Esophagus squamous epithelium (tissue), 5 donors: ENCODE measurements around the gene PTPRD. TPM values are rescaled to one million over a fixed set of nuclear protein-coding genes. Genes with fewer than 3 reads are reported as not detected.

Source experiments
- DNase-seq: peaks from one replicate; lab custom pipeline; 2025; lab: John Stamatoyannopoulos, UW
- H3K27ac ChIP-seq, 4 donors: fragments of 200-600 bp; sonication (generic); one replicate each; pipeline ENCODE4 v1.5.1; 2016 to 2019; ENCODE audit warnings: mild to moderate bottlenecking in 1 of 4
- H3K27me3 ChIP-seq, 4 donors: fragments of 200-600 bp; sonication (generic); 1 replicate in 3 of 4; 2 replicates in 1 of 4; pipeline versions ENCODE4 v1.5.1 to v1.6.0; 2017 to 2021; ENCODE audit warnings: antibody characterized with exemption in 1 of 4
- H3K36me3 ChIP-seq, 3 donors: fragments of 200-600 bp; sonication (generic); one replicate each; pipeline ENCODE4 v1.5.1; 2016 to 2019
- H3K4me1 ChIP-seq, 3 donors: fragments of 200-600 bp; sonication (generic); one replicate each; pipeline ENCODE4 v1.5.1; 2017 to 2019
- H3K4me3 ChIP-seq, 4 donors: fragments of 200-600 bp; sonication (generic); 1 replicate in 3 of 4; 2 replicates in 1 of 4; pipeline ENCODE4 v1.5.1; 2016 to 2019; ENCODE audit warnings: mild to moderate bottlenecking in 2 of 4, moderate library complexity in 1 of 4
- H3K9me3 ChIP-seq, 3 donors: fragments of 200-600 bp; sonication (generic); one replicate each; pipeline ENCODE4 v1.5.1; 2016 to 2019
- POLR2A ChIP-seq, 4 donors: fragments of 450-650 bp; IDR thresholded peaks; one replicate each; pipeline ENCODE4 v1.6.1; 2017; ENCODE audit warnings: antibody characterized with exemption in 4 of 4, mild to moderate bottlenecking in 4 of 4, moderate library complexity in 3 of 4
- WGBS, 2 donors: methylation state at CpG; one replicate each; pipeline ENCODE4 v1.1.5; 2018; 5-methylcytosine and 5-hydroxymethylcytosine counted together
- intact Hi-C: fragments of 100-400 bp; cut with DNase I; formaldehyde crosslinking; loops from one replicate; pipeline ENCODE4 v1.15.0; 2022
- total RNA-seq, 4 donors: library from RNA; depleted of rRNA; stranded (reverse); fragments of >200 nt; gene quantifications; one replicate each; pipeline ENCODE4 v1.1.0, GENCODE V29; 2016
- TF ChIP-seq, protein P1 (sequence below), 6 experiments: fragments of 450-650 bp in 4 of 6; fragments of 200-600 bp in 2 of 6; sonication (generic) in 2 of 6; IDR thresholded peaks; one replicate each; pipeline ENCODE4 v1.5.1; 2016 to 2019; ENCODE audit warnings: antibody characterized with exemption in 6 of 6, mild to moderate bottlenecking in 4 of 6, moderate library complexity in 4 of 6
- donor health status: DM: yes; HTN: yes; CAD: no.

PTPRD gene
- total RNA-seq, 4 donors from 2014 or later: 0.23 to 16.3 (median 6.6) TPM

DNA sequence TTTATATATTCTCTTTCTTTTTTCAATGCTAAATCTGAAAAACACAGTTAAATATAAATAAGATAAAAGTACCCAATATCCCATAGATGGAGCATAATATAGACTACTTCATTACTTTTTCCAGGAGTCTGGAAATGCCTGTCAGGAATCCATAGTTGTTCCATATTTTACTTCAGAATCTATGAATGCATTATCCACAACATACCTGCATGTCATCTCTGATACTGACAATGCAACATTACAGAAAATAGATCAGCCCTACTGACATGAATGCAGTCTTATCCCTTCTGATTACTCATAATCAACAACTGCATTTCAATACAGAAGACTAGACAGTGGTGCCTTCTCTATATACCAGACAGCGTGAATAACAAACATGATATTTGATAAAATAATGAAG, 517.6 kb downstream of the PTPRD start:
- Histone ChIP-seq H3K4me1 (no peaks in the 10 kb centered on the region), H3K27me3 (no peaks in the 10 kb centered on the region), H3K27ac (no peak overlapping the region), H3K9me3 (no peaks in the 10 kb centered on the region), H3K4me3 (no peak overlapping the region), H3K36me3 (no peaks in the 10 kb centered on the region)
- no peak for TF ChIP-seq POLR2A (IDR thresholded peaks at IDR 0.05)
- WGBS, 2 donors: 74 to 88% methylated on average over 1 of the region's 1 CpG
- no peak for DNase-seq
- intact Hi-C loops: no loop called here

- no peak for TF ChIP-seq POLR2A (IDR thresholded peaks at IDR 0.05)
- TF ChIP-seq, protein P1, sequence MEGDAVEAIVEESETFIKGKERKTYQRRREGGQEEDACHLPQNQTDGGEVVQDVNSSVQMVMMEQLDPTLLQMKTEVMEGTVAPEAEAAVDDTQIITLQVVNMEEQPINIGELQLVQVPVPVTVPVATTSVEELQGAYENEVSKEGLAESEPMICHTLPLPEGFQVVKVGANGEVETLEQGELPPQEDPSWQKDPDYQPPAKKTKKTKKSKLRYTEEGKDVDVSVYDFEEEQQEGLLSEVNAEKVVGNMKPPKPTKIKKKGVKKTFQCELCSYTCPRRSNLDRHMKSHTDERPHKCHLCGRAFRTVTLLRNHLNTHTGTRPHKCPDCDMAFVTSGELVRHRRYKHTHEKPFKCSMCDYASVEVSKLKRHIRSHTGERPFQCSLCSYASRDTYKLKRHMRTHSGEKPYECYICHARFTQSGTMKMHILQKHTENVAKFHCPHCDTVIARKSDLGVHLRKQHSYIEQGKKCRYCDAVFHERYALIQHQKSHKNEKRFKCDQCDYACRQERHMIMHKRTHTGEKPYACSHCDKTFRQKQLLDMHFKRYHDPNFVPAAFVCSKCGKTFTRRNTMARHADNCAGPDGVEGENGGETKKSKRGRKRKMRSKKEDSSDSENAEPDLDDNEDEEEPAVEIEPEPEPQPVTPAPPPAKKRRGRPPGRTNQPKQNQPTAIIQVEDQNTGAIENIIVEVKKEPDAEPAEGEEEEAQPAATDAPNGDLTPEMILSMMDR (IDR thresholded peaks at IDR 0.05): no peak
- H3K27me3 ChIP-seq: no peaks in the 10 kb centered on the region
- H3K4me1 ChIP-seq: no peaks in the 10 kb centered on the region
- H3K9me3 ChIP-seq: no peaks in the 10 kb centered on the region
- H3K4me3 ChIP-seq: no peak overlapping the region
- intact Hi-C loops: no loop called here
- no peak for DNase-seq
- WGBS, 2 donors: 63 to 67% methylated on average over 3 of the region's 3 CpGs
- no peaks in the 10 kb centered on the region for H3K36me3 ChIP-seq
- H3K27ac ChIP-seq: no peak overlapping the region
These were observed 518.2 kb downstream of the PTPRD start for GRCh38 chr9:10094563-10094962.

- DNase-seq: no peak
- intact Hi-C loops: no loop called here
- Histone ChIP-seq H3K27me3 (no peaks in the 10 kb centered on the region), H3K9me3 (no peaks in the 10 kb centered on the region), H3K27ac (no peak overlapping the region), H3K36me3 (no peaks in the 10 kb centered on the region), H3K4me3 (no peak overlapping the region), H3K4me1 (no peaks in the 10 kb centered on the region)
- no peak for TF ChIP-seq POLR2A (IDR thresholded peaks at IDR 0.05)
- TF ChIP-seq, protein P1 (IDR thresholded peaks at IDR 0.05): no peak
These were observed 532.8 kb downstream of the PTPRD start for GRCh38 chr9:10080012-10080411.

GRCh38 chr9:10079284-10079964, 533.4 kb downstream of the PTPRD start:
- Histone ChIP-seq H3K27me3 (no peaks in the 10 kb centered on the region), H3K9me3 (no peaks in the 10 kb centered on the region), H3K27ac (no peak overlapping the region), H3K4me1 (no peaks in the 10 kb centered on the region), H3K36me3 (no peaks in the 10 kb centered on the region), H3K4me3 (no peak overlapping the region)
- TF ChIP-seq POLR2A (IDR thresholded peaks at IDR 0.05): no peak
- TF ChIP-seq, protein P1 (IDR thresholded peaks at IDR 0.05): no peak
- WGBS, 2 donors: 45 to 62% methylated on average over 7 of the region's 7 CpGs
- DNase-seq: no peak
- intact Hi-C loops: no loop called here

GRCh38 chr9:10071579-10071978, 541.2 kb downstream of the PTPRD start:
- no peaks in the 10 kb centered on the region for H3K27me3 ChIP-seq
- DNase-seq: no peak
- intact Hi-C loops: no loop called here
- no peak overlapping the region for H3K27ac ChIP-seq
- WGBS, 2 donors: 23 to 36% methylated on average over 1 of the region's 1 CpG
- no peak for TF ChIP-seq POLR2A (IDR thresholded peaks at IDR 0.05)
- TF ChIP-seq, protein P1 (IDR thresholded peaks at IDR 0.05): no peak
- H3K9me3 ChIP-seq: no peaks in the 10 kb centered on the region
- no peaks in the 10 kb centered on the region for H3K4me1 ChIP-seq
- no peak overlapping the region for H3K4me3 ChIP-seq
- H3K36me3 ChIP-seq: no peaks in the 10 kb centered on the region
